A549 treated with CORT108297 at 1 μM for 4 hours (cell line): ENCODE results near the gene ST8SIA1. TPM values are rescaled to one million over a fixed set of nuclear protein-coding genes. Genes with fewer than 3 reads are reported as not detected.

ENCODE experiments used
- total RNA-seq: library from RNA; stranded (reverse); fragments of 200-300 nt; extraction: Qiagen RNA extraction; gene quantifications from 5 replicates; pipeline ENCODE4 v1.2.3, GENCODE V29; 2022

ST8SIA1 gene
- total RNA-seq, result 0.05 to 0.07 TPM (median 0.06 TPM) in 3 of 5 replicates, not detected in the others

GRCh38 chr12:22334410-22335100, at the start of gene ST8SIA1:
Gene ST8SIA1 (minus strand): TSS chr12:22334707. CDS start chr12:22334232, 475 bp downstream.

Other genes with a start within 250 kb of the ST8SIA1 start
- 12.4 to 15.5 TPM (median 13.5 TPM) in 5 replicates for gene C2CD5, start 209.8 kb upstream of the ST8SIA1 start, total RNA-seq